Measurements from ENCODE around the gene TSPAN3.

DNA sequence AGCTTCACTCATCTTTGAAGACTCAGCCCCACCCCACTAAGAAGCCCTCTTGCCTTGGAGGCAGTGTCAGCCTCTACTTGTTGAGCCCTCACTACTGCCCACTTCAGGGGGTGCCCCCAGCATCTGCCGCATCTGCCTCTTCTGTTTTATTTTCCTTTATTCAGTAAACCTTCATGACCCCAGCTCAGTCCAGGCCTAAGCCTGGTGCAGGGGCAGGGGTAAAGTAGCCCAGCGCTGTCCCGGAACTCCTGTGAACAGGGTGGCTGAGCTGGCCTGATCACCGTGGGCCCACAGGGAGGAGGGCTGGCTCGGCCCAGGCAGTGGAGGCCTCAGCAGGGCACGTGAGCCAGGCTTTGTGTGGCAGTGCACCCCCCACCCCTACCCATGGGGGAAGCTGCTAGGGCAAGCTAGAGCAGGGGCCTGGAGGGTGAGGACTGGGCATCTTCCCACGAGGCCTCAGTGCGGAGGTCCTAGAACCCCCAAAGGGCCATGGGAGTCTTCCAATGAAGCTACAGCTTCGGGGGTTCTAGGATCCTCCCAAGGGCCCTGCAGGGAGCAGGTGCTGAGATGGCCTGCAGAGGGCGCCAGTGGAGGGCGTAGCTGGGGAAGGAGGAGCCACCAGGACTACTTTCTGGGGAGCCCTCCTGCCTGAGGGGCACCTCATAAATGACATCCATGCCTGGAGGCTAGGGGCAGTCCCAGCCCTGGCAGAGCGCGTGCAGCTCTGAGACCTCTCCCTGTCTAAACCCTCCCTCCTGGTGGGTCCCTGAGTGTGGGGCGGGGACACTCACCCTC lies 36.0 kb downstream of the TSPAN3 start:
- TF ChIP-seq GABPA (IDR thresholded peaks at IDR 0.05; ENCODE audit: low read depth), result no peak
- TF ChIP-seq, protein P1, sequence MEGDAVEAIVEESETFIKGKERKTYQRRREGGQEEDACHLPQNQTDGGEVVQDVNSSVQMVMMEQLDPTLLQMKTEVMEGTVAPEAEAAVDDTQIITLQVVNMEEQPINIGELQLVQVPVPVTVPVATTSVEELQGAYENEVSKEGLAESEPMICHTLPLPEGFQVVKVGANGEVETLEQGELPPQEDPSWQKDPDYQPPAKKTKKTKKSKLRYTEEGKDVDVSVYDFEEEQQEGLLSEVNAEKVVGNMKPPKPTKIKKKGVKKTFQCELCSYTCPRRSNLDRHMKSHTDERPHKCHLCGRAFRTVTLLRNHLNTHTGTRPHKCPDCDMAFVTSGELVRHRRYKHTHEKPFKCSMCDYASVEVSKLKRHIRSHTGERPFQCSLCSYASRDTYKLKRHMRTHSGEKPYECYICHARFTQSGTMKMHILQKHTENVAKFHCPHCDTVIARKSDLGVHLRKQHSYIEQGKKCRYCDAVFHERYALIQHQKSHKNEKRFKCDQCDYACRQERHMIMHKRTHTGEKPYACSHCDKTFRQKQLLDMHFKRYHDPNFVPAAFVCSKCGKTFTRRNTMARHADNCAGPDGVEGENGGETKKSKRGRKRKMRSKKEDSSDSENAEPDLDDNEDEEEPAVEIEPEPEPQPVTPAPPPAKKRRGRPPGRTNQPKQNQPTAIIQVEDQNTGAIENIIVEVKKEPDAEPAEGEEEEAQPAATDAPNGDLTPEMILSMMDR (IDR thresholded peaks at IDR 0.05; ENCODE audit: insufficient read depth, low read length), result peak; percentile 13
- TF ChIP-seq, protein P2, sequence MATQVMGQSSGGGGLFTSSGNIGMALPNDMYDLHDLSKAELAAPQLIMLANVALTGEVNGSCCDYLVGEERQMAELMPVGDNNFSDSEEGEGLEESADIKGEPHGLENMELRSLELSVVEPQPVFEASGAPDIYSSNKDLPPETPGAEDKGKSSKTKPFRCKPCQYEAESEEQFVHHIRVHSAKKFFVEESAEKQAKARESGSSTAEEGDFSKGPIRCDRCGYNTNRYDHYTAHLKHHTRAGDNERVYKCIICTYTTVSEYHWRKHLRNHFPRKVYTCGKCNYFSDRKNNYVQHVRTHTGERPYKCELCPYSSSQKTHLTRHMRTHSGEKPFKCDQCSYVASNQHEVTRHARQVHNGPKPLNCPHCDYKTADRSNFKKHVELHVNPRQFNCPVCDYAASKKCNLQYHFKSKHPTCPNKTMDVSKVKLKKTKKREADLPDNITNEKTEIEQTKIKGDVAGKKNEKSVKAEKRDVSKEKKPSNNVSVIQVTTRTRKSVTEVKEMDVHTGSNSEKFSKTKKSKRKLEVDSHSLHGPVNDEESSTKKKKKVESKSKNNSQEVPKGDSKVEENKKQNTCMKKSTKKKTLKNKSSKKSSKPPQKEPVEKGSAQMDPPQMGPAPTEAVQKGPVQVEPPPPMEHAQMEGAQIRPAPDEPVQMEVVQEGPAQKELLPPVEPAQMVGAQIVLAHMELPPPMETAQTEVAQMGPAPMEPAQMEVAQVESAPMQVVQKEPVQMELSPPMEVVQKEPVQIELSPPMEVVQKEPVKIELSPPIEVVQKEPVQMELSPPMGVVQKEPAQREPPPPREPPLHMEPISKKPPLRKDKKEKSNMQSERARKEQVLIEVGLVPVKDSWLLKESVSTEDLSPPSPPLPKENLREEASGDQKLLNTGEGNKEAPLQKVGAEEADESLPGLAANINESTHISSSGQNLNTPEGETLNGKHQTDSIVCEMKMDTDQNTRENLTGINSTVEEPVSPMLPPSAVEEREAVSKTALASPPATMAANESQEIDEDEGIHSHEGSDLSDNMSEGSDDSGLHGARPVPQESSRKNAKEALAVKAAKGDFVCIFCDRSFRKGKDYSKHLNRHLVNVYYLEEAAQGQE (IDR thresholded peaks at IDR 0.05; ENCODE audit: insufficient replicate concordance, low read depth), result no peak
